GM12874 (cell line): ENCODE data around the gene PRSS56.

Source experiments
- CTCF ChIP-seq: IDR thresholded peaks from 2 replicates; pipeline ENCODE4 v1.5.1; 2011; ENCODE audit warnings: low read depth, mild to moderate bottlenecking, control low read depth, low read length, moderate library complexity; ENCODE audit not compliant: insufficient read depth

The PRSS56 gene

GRCh38 chr2:232543491-232543890, 23.3 kb downstream of the PRSS56 start:
- TF ChIP-seq CTCF, result no peak

- TF ChIP-seq CTCF, result no peak
Observed at GRCh38 chr2:232543928-232544631, 23.9 kb downstream of the PRSS56 start.

- no peak for TF ChIP-seq CTCF
Observed at GRCh38 chr2:232544674-232545073, 24.5 kb downstream of the PRSS56 start.

- no peak for TF ChIP-seq CTCF
Observed at GRCh38 chr2:232545511-232546375, 25.6 kb downstream of the PRSS56 start.

- TF ChIP-seq CTCF, result no peak
Observed at GRCh38 chr2:232547991-232548390, 27.8 kb downstream of the PRSS56 start.

GRCh38 chr2:232549655-232550353, 29.6 kb downstream of the PRSS56 start:
- no peak for TF ChIP-seq CTCF
